GM18517 (cell line): Measurements from ENCODE around the gene CDK14.
A peak's percentile ranks its signal among the peaks of the same experiment; 100 is the strongest.

Experiments
- ATAC-seq: cut with Tn5 transposase; IDR thresholded peaks from one replicate; pipeline ENCODE4 v1.9.1; 2021; ENCODE audit warnings: mild to moderate bottlenecking, moderate library complexity; ENCODE audit not compliant: unreplicated experiment

CDK14 gene

DNA sequence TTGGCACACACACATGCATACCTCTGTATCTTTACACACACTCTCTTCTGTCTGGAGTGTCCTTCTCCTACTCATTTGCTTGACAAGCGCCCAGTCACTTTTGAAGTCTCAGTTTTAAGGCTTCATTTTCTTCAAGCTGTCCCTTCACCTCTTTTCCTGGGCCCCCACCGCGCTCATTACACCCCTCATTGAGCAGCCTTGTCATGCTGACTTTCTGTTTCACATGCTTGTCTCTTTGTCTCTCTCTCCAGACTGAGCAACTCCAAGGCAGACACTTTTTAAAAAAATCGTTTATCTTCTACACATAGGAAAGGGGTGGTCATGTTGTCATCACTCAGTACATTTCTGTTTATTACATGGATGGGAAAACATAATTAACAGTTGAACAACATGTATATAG, 442.9 kb downstream of the CDK14 start:
- peak; percentile 68 for ATAC-seq

DNA sequence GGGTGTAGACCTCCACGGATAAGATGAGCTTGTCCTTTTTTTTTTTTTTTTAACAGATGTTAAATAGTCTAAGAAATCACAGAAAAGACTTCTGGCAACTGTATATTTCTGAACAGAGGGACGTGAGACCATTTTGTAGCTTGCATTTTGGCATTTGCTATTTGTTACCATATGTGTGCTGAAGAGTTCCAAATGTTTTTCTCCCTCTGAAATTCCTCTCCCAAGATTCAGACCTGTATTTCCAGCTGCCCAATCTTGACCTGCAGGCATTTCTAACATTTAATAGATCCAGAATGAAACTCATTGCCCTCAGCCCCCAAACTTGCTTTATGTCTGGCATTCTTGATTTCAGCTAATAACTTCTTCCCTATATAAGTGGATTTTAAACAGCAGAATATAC, 445.0 kb downstream of the CDK14 start:
- no peak for ATAC-seq

DNA sequence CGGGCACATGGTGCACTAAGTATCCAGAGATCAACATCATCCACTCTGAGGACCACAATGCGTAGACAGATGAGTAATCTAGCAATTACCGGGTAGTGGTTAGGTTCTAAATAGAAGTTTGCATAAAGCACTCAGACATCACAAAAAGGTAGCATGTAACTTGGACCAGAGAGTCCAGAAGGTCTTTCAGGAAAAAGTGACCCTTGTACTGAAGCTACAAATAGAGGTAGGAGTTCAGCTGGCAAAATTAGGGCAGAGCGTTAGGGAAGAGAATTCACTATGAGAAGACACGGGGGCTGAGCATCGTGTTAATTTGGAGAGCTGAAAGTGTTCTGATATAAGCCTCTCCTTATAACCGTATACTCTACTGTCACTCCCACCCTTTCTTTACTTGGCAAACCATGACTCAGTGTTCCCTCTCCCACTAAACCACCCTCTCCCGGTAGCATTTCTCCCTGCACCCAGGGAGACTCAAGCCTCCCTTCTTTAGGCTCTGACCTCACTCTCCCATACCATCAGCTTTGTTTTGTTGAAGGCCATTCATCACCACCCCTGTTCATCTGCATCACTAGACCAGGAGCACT, 445.9 kb downstream of the CDK14 start:
- ATAC-seq = no peak

DNA sequence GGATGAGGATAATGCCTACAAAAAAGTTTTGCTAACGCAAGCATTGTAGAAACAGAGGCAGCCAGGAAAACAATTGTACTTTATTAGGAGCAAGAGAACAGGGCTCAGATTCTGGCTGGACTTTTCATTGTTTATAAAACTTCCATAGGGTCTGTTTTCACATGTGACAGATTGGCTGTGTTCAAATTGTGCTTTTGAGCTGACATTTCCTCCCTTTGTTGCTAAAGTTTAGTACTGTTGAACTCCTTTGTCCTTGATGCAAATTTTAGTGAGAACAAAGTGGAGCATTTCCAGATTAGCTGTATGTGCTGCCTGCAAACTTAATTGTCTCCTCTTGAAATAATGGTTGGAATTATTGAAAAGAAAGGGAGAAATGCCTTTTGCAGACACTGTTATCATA, 447.1 kb downstream of the CDK14 start:
- no peak for ATAC-seq

DNA sequence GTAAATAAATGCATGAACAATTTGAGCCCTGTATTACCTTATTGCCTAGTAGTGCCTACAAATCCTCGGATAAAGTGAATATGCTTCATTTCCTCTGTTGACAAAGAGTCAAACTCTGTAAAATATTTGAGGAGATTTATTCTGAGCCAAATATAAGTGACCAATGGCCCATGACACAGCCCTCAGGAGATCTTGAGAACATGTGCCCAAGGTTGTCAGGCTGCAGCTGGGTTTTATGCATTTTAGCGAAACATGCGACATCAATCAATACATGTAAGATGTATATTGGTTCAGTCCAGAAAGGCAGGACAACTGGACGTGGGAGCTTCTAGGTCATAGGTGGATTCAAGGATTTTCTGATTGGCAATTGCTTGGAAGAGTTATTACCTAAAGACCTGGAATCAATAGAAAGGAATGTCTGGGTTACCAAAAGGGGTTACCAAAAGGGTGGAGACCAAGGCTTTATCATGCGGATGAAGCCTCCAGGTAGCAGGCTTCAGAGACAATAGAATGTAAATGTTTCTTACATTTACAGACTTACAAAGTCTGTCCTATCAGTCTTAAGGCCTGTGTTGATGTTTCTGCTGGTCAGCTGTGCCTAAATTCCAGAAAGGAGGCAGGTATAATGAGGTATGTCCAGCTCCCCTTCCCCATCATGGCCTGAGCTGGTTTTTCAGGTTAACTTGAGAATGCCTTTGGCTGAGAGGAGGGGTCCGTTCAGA, 448.0 kb downstream of the CDK14 start:
- ATAC-seq = no peak

DNA sequence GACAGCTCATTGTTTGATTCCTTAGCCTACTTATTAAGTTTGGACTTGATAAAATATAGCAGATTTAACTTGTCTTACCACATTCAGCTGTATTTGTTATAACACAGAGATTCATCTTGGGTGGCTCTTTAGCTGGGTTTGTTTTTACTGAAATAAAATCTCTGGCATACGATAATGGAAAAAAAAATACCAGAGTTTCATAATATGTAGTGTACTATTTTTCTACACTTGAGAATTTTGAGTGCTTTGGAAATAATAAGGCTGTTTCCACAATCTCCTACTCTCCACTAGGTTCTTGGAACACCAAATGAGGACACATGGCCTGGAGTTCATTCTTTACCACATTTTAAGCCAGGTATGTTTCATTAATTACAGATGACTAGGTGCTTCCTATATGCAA, 449.5 kb downstream of the CDK14 start:
- no peak for ATAC-seq

DNA sequence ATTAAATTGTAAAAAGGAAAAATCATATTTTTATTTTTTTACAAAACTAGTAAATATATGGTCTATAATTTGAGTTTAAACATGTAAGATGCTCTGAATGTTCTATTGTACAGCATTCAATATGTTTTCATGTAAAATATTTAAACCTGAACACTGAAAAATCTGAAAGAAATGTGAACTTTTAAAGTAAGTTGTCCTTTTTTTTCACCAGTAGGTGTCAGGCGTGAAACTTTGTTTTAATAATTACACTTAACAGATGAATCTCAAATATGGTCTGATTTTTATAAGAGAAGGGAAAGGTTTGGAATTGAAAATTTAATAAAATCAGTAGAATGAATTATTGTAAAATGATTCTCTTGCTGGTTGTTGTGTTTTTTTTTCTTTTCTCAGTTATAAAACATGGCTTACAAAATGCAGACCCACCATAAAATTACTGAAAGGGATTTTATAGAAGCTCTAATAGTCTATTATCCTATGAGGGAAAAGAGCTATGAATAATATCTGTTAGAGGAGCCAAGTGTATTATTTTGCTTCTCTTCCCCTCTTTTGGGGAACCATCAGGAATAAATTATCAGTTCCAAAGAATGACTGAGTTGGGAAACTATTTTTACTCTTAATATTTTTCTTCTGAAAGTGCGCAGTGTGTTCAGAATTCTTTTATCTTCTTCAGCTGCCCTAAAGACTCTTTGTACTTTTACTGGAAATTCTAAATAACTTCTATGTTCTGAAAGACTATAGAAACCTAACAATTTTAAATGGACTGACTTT, 450.4 kb downstream of the CDK14 start:
- ATAC-seq = no peak

DNA sequence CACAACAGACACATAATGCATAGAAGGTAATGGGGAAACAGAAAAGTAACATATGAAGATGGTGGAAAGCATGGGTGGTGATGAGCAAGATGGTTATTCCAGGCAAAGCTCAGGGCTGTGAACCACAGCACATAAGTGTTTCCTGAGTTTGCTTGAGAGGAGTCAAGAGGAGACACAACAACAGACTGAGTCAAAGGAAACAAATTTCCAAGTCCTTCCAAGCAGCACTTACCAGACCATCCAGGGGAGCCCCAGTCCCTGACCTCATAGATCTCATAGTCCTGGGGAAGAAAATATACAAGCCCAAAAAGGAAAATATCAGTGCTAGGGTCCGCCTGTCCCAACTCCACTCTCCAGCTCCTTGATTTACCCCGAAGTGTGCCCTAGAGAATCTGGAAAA, 451.5 kb downstream of the CDK14 start:
- no peak for ATAC-seq

DNA sequence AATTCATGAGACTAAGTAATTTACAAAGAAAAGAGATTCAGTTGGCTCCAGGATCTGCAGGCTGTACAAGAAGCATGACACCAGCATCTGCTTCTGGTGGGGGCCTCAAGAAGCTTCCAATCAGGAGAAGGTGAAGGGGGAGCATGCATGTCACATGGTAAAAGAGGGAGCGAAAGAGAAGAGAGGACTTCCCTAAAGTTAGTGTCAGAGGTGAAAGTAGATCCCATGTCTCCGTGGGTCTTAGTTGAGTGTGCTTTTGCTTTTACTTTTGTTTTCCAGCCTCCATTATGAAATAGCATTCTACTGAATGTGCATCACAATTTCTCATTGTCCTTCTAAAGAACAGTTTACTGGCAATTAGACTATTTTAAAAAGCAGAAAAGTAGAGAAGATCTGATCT, 454.6 kb downstream of the CDK14 start:
- peak; percentile 91 for ATAC-seq

DNA sequence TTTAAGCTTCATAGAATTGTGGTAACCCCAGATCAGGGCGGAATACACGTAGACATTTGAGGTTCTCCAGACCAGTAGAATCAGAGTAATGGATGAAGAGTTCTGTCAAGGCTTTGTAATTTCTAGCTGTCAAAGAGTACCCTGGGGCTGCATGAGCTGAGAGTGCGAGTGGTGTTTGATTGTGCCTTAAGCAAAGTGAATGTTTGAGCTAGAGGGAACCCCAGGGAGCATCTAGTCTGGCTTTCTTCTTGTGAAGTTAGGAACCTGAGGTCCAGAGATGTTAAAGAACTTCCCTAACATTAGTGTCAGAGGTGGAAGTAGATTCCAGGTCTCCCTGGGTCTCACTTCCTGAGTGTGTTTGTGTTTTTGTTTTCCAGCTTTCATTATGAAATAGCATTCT, 455.8 kb downstream of the CDK14 start:
- no peak for ATAC-seq

DNA sequence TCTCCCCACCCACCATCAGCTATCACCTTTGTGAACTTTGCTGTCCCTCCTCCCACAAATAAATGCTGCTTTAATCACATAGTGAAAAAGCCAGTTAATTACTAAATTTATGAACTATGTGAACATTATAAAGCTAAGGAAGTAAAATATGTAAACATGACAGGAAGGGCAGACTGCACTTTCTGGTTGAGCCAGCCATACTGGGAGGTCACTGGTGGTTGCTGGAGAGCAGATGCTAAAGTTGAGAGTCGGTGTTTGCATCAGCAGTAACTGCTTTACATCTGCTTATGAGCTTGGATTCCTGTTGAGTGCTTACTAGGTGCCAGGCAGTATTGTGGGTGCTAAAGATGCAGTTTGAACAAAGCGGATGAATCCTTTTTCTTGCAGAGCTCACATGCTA, 458.3 kb downstream of the CDK14 start:
- ATAC-seq = no peak

DNA sequence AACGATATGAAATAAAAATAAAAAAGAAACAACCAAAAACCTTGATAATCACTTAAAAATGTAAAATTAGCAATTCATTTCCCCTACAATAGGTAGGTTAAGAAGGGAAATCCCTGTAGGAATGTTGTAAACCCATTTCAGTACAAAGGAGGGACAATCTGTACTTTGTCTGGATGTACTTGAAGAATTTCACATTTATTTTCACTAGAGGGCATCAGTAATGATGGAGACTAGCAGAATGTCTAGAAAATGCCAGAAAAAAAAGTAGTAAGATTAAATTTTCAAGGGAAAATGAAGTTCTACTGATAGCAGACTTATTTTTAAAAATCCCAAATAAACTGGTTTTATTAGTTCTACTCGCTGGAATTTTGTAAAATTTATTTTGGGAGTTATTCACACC, 459.1 kb downstream of the CDK14 start:
- ATAC-seq = no peak

DNA sequence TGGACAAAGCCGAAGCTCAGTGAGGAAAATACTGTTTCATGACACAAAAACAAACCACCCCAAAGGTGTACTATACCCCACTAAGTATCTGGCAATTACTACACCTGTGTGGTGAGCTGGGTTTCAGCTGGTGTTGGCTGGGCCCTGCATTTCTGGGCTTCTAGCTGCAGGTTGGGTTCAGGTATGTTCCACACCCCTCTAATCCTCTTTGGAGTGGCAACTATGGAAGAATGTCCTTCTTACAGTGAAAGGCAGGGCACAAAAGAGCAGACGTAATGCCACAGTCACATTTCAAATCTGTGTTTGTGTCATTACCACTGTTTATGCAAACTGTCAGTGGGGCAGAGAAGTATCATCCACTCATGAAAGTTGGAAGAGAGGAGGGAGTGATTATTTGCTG, 466.6 kb downstream of the CDK14 start:
- no peak for ATAC-seq

DNA sequence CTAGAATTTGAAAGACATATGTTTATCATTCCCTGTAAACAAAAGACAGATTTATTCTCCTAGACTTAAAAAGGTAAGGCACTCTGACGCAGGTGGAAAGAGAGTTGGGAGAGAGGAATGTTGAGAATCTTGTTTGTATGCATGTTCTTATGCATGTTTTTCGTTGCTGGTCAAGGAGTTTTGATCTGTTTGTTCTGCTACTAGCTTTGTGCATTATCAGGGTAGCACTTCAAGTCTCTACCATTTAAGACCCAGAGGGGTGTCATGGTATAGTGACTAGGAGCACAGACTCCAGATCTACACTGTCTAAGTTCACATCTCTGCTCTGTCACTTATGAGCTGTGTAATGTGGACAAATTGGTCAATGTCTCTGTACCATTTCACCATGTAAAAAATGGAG, 467.9 kb downstream of the CDK14 start:
- no peak for ATAC-seq

DNA sequence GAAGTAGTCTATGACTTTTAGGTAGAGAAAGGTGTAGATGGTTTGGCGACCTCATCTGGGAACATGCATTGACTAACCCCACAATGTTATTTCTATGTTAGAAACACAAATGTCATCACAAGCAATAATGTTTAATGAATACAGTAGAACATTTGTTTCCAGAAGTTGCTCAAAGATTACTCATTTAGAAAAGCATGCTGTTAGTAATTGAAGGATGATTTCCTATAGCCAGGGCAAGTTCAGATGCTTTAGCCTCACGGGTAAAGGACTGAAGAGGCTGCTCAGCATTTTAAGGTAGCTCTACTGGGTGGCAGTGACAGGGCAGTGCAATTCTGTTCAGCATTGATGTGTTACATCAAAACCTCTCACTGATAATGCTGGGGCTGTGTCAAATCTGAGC, 468.8 kb downstream of the CDK14 start:
- no peak for ATAC-seq

DNA sequence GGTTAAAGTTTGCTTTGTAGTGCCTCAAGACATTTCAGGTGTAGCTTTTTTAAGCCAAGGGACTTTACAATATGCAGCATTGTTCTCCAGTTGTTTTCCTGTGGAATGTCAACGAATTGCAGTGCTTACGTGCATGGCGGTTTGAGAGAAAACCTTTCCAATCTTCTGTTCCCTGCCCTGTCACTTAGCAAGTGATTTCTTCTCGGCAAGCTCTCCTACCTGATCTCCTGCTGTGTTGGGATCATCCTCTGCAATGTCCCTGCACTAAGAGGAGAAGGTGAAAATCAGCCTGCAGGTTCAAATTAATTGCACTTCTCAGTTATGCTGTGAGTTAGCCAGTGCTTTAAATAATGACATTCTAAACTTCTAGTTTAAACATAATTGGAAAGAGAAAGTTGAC, 470.5 kb downstream of the CDK14 start:
- ATAC-seq = no peak

DNA sequence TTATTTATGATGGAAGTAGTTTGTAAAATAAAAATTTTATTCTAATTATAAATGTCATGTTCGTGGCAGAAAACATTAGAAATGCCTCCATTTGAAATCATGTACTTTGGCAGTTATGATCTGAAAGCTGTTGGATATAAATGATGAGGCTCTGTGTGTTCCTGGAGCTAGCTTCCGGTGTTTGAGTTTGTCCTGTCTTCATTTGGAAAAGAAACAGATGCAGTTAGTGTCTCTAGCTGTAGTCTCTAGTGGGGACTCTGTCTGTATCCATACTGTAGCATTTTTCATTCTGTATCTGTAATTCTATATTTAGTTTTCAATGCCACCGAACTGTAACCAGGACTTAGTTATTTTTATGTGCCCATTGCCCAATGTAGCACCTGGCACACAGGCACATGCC, 471.1 kb downstream of the CDK14 start:
- ATAC-seq = no peak

DNA sequence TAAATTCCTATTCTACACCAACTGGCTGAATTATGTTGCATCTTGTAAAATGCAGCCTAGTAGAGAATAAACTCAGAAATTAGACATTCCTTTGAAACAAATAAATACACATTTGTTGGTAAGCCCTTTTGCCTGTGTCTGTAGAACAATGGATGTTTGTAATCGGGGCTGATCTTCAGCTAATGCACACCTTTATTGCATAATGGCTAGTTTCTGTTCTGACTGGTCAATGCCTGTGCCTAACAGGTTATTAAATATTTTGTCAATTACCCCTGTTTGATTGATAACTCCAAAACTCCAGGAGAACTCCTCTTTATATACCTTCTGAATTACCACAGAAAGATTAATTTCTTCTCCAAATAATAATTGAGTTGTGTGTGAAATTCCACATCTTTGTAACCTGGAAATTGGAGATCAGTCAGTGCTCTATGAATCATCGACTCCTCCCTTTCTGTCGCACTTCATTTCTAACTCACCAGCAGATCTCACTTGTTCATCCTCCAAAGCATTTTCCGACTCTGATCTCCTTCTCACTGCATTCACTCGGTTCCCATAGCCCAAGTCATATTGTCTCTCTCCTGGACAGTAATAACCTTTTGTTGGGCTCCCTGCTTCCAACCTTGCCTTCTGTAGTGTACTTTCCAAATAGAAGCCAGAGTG, 472.1 kb downstream of the CDK14 start:
- no peak for ATAC-seq

DNA sequence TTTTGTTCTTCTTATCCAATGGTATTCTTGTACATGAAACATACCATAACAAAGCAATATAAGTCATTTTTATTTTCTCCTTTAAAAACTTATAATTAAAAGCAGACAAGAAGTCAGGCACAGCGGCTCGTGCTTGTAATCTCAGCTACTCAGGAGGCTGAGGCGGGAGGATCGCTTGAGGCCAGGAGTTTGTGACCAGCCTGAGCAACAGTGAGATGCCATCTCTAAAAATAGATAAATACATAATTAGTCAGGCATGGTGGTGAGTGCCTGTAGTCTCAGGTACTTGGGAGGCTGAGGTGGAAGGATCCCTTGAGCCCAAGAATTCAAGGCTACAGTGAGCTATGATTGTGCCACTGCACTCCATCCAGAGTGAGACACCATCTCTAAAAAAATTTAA, 473.0 kb downstream of the CDK14 start:
- ATAC-seq = no peak

DNA sequence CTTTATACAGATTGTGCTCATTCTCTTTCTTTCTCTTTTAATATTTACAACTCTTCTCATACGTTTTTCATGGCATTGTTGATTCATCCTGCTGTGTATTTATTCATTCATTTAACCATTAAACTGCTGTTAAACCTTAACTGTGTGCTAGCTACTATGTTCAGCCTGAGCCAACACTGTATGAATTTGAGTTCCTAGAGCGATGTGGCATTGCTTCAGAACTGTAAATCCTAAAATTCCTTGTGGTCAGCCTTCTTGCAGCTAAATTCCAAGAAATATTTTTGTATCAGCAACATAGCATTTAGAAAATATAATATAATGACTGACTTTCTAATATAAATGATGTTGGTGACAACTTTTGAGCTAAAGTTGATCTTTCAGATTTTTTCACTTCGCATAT, 483.4 kb downstream of the CDK14 start:
- no peak for ATAC-seq

DNA sequence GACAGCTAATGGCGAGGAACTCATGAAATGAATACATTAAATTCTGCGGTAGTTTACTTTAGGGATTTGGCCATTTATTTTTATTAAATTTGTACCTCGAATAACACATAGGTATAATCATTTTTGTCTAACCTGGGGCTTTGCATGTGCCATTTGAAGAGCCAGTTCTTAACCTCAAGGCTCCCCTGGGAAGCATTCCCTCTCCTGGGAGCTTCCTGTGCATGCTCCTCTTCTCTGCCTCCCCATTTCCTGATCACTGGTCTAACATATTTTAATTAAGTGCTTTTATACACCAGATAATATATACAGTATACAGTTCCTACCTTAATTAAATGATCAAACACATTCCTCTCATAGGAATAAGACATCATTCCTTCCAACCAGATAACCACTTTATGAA, 484.2 kb downstream of the CDK14 start:
- ATAC-seq = no peak

DNA sequence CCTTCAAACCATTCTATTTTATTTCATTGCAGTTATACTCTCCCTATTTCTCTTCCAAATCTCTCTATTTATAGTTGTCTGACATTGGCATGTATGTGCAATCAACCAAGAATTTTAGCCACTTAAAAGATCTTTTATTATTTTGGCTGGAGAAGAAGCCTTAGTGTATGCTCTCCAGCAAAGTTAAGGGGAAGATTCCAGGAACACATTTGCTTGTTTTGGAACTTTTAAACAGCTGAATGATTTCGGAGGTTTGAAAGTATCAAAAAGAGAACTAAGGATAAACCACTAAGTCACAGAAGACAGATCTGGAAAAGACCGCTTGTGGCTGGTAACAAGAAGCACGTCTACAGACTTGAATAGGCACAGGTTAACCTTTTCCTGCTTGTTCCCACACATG, 485.9 kb downstream of the CDK14 start:
- ATAC-seq = no peak
